Right forelimb (tissue), 1 donor: ENCODE results near the gene PAX2.
A peak's percentile ranks its signal among the peaks of the same experiment; 100 is the strongest.

Experiments
- DNase-seq: peaks from one replicate; pipeline ENCODE4 v3.0.0-alpha.2; 2018

PAX2 gene

GRCh38 chr10:100864036-100864885 is 118.9 kb downstream of the PAX2 start:
- no peak for DNase-seq

GRCh38 chr10:100864978-100865377 is 119.6 kb downstream of the PAX2 start:
- no peak for DNase-seq

- no peak for DNase-seq
Observed at GRCh38 chr10:100866010-100866409, 120.6 kb downstream of the PAX2 start.

GRCh38 chr10:100866575-100867098 is 121.3 kb downstream of the PAX2 start:
- DNase-seq: no peak

- no peak for DNase-seq
Observed at GRCh38 chr10:100867261-100867963, 122.0 kb downstream of the PAX2 start.

GRCh38 chr10:100868382-100868781 is 123.0 kb downstream of the PAX2 start:
- no peak for DNase-seq

GRCh38 chr10:100869399-100869798 is 124.0 kb downstream of the PAX2 start:
- no peak for DNase-seq

GRCh38 chr10:100872034-100872791 is 126.8 kb downstream of the PAX2 start:
- no peak for DNase-seq

GRCh38 chr10:100873146-100873826 is 127.9 kb downstream of the PAX2 start:
- DNase-seq: no peak

GRCh38 chr10:100873827-100874326 is 128.5 kb downstream of the PAX2 start:
- DNase-seq: no peak

- DNase-seq: no peak
Observed at GRCh38 chr10:100874702-100875483, 129.5 kb downstream of the PAX2 start.

- DNase-seq: no peak
Observed at GRCh38 chr10:100875484-100876166, 130.2 kb downstream of the PAX2 start.

GRCh38 chr10:100876585-100877460 is 131.4 kb downstream of the PAX2 start:
- DNase-seq: no peak

GRCh38 chr10:100877461-100877850 is 132.1 kb downstream of the PAX2 start:
- no peak for DNase-seq

GRCh38 chr10:100878291-100878910 is 133.0 kb downstream of the PAX2 start:
- peak; percentile 77 for DNase-seq
